Mononuclear cell (primary cell): Measurements from ENCODE around the gene THOC5. TPM values are rescaled to one million over a fixed set of nuclear protein-coding genes. Genes with fewer than 3 reads are reported as not detected.
"Not testable (repeated sequence)": the region's sequence is repeated elsewhere in the genome, so short reads cannot be mapped to it uniquely, and the experiment has no call there.

Experiments used
- H3K27me3 ChIP-seq: 2 replicates; pipeline ENCODE4 v1.6.0; 2011; ENCODE audit warnings: low read length, control low read depth; ENCODE audit not compliant: insufficient read depth
- H3K4me1 ChIP-seq: 2 replicates; pipeline ENCODE4 v1.5.1; 2011; ENCODE audit warnings: mild to moderate bottlenecking, low read length, control low read depth; ENCODE audit not compliant: insufficient read depth
- H3K4me3 ChIP-seq: 2 replicates; pipeline ENCODE4 v1.5.1; 2011; ENCODE audit warnings: mild to moderate bottlenecking, low read length, moderate library complexity
- H3K9me3 ChIP-seq: 2 replicates; pipeline ENCODE4 v1.5.1; 2011; ENCODE audit warnings: low read depth, mild to moderate bottlenecking, control low read depth, low read length
- total RNA-seq: library from RNA; depleted of rRNA; stranded (reverse); fragments of >200 nt; gene quantifications from one replicate; pipeline ENCODE4 v1.2.3, GENCODE V29; 2012

The THOC5 gene
- total RNA-seq, 1 donor = 27.9 TPM

DNA sequence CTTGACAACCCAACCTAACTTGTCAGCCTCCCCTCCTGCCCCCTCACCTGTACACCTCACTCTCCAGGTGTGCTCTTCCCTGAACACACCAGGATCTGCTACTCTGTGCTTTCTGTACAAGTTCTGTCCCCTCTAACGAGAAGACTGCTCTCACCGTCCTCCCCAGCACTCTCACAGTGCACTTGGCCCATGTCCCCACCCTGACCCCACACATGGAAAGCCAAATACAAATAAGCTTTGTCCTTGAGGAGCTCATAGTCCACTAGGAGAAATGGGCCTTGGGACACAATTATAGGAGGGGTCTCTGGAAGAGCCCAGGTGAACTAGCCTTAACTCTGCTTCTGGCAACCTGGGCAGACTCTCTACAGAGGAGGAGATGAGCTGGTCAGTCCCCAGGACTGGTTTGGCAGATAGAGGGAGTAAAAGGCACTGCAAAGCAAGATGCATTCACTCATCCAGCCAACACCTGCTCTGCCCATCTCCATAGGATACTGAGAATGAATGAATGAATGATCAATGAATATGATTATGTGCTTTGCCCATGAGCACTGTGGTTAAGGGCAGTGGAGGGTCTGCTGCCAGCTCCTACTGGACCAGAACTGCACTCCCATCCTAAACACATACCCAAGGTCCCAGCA, 17.5 kb upstream of the THOC5 start:
- H3K4me3 ChIP-seq = no peak overlapping the region
- H3K27me3 ChIP-seq = no peaks in the 10 kb centered on the region
- no peaks in the 10 kb centered on the region for H3K4me1 ChIP-seq
- H3K9me3 ChIP-seq = no peaks in the 10 kb centered on the region

GRCh38 chr22:29570456-29570855, 16.9 kb upstream of the THOC5 start:
- no peaks in the 10 kb centered on the region for H3K9me3 ChIP-seq
- H3K27me3 ChIP-seq = no peaks in the 10 kb centered on the region
- no peaks in the 10 kb centered on the region for H3K4me1 ChIP-seq
- no peak overlapping the region for H3K4me3 ChIP-seq

DNA sequence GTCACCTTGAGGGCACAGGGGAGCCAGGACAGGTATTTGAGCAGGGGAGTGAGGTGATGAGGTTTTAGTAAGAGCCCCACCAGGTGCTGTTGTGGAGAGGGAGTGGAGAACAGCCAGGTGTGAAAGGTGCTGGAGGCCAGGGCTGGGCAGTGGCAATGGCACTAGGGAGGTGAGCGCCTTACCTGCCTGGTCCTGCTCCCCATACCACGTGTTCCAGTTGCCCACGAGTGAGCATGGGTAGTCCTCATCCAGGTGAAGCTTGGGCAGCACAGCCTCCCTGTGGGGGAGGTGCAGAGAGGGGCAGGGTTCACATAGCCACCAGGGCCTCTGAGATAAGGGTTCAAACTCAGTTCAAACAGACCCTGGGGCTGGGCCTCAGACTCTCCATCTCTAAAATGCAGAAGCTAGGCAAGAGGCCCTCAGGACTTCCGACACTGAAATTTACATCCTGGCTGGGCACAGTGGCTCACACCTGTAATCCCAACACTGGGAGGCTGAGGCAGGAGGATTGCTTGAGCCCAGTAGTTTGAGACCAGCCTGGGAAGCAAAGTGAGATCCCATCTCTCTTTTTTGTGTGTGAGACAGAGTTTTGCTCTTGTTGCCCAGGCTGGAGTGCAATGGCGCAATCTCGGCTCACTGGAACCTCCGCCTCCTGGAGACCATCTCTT, 15.6 kb upstream of the THOC5 start:
- Histone ChIP-seq H3K9me3 (no peaks in the 10 kb centered on the region), H3K4me3 (no peak overlapping the region), H3K27me3 (no peaks in the 10 kb centered on the region), H3K4me1 (no peaks in the 10 kb centered on the region)

DNA sequence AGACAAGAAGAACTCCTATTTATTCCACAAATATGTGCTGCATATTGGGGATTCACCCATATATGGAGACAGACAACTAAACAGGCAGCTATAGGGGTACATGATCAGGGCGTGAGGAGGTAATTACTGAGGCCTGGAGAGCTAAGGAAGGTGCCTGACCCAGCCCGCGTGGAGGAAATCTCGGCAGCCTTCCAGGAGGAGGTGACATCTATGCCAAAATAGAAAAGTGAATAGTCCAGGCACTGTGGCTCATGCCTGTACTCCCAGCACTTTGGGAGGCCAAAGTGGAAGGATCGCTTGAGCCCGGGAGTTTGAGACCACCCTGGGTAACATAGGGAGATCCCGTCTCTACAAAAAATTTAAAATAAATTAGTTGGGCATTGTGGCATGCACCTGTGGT, 13.8 kb upstream of the THOC5 start:
- Histone ChIP-seq H3K27me3 (no peaks in the 10 kb centered on the region), H3K4me1 (no peaks in the 10 kb centered on the region), H3K4me3 (no peak overlapping the region), H3K9me3 (no peaks in the 10 kb centered on the region)

- H3K9me3 ChIP-seq, H3K4me1 ChIP-seq, H3K4me3 ChIP-seq, H3K27me3 ChIP-seq: not testable (repeated sequence)
Measured at GRCh38 chr22:29566513-29566912, 13.0 kb upstream of the THOC5 start.

GRCh38 chr22:29563652-29564460, 10.3 kb upstream of the THOC5 start:
- H3K9me3 ChIP-seq = no peaks in the 10 kb centered on the region

GRCh38 chr22:29559853-29560252, 6.3 kb upstream of the THOC5 start:
- Histone ChIP-seq H3K4me1 (no peaks in the 10 kb centered on the region), H3K27me3 (no peaks in the 10 kb centered on the region), H3K4me3 (no peak overlapping the region), H3K9me3 (no peaks in the 10 kb centered on the region)

More at GRCh38 chr22:29563652-29564460, 10.3 kb upstream of the THOC5 start:
- no peaks in the 10 kb centered on the region for H3K27me3 ChIP-seq
- H3K4me3 ChIP-seq = no peak overlapping the region
- no peaks in the 10 kb centered on the region for H3K4me1 ChIP-seq

DNA sequence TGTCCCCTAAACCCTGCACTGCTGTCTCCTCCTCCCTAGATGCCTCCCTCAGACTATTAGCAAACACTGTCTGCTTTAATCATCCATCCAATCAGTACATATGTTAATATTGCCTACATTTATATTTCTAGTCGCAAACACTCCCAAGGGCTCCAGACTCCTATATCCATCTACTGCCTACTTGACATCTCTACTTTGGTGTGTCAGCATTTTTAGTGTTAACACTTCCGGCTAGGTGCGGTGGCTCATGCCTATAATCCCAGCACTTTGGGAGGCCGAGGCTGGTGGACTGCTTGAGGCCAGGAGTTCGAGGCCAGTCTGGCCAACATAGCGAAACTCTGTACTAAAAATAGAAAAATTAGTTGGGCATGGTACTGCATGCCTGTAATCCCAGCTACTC, 5.5 kb upstream of the THOC5 start:
- Histone ChIP-seq H3K27me3 (no peaks in the 10 kb centered on the region), H3K9me3 (no peaks in the 10 kb centered on the region), H3K4me1 (peaks cover 6% of the 10 kb centered on the region), H3K4me3 (no peak overlapping the region)

DNA sequence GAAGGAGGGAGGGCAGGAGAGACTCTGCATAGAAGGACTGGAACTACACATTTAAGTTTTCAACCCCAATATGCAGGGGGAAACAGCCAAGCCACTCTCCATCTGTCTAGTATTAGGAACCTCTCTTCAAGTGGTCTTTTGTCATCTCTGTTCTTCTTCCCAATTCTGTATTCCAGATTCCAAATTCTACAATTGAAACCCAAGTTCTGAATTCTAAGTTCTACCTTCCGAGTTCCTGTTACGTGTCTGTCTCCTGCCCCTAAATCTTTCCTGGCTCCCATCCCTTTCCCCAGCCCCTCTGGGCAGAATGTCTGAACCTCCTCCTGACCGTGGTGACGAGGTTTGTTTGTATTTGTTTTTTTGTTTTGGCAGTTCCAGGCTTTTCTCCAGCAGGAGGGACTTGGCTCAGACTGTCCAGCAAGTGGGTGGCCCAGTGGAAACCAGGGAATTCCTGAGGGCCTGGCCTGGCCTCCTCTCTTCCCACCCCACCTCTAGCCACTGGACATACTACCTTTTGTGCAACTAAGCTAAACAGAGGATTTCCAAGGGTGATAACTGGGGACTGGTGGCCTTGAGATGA, 1.6 kb upstream of the THOC5 start:
- no peak overlapping the region for H3K4me3 ChIP-seq
- no peaks in the 10 kb centered on the region for H3K27me3 ChIP-seq
- peaks cover 9% of the 10 kb centered on the region for H3K4me1 ChIP-seq
- H3K9me3 ChIP-seq = no peaks in the 10 kb centered on the region

- not testable (repeated sequence) for H3K4me3 ChIP-seq, H3K27me3 ChIP-seq, H3K4me1 ChIP-seq, H3K9me3 ChIP-seq
Measured at GRCh38 chr22:29552357-29552756, 1.2 kb downstream of the THOC5 start.

DNA sequence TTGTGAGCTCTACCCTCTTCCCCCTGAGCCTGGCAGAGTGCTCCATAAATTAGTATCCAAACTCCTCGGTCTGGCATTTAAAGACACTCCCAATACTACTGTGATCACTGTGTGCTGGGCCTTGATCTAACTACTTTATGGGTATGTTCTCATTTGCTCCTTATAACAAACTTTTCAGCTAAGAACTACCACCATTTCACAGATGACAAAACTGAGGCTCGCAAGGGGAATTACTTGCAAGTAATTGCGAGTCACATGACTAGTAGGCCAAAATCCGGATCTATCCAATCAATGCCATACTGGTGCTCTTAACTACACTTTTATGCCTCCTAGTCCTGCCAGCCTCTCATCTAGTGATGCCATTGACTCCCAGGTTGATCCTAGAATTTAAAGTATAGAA, 3.6 kb downstream of the THOC5 start:
- H3K4me3 ChIP-seq = no peak overlapping the region
- H3K4me1 ChIP-seq = peaks cover 9% of the 10 kb centered on the region
- H3K27me3 ChIP-seq = no peaks in the 10 kb centered on the region
- no peaks in the 10 kb centered on the region for H3K9me3 ChIP-seq

- not testable (repeated sequence) for H3K4me1 ChIP-seq, H3K27me3 ChIP-seq, H3K4me3 ChIP-seq, H3K9me3 ChIP-seq
Measured at GRCh38 chr22:29545045-29545444, 8.5 kb downstream of the THOC5 start.

GRCh38 chr22:29541845-29542244, 11.7 kb downstream of the THOC5 start:
- Histone ChIP-seq H3K4me1 (peaks cover 5% of the 10 kb centered on the region), H3K27me3 (no peaks in the 10 kb centered on the region), H3K4me3 (no peak overlapping the region), H3K9me3 (no peaks in the 10 kb centered on the region)

- Histone ChIP-seq H3K4me1 (peaks cover 5% of the 10 kb centered on the region), H3K27me3 (no peaks in the 10 kb centered on the region), H3K4me3 (no peak overlapping the region), H3K9me3 (no peaks in the 10 kb centered on the region)
Measured at GRCh38 chr22:29539105-29539504, 14.5 kb downstream of the THOC5 start.

GRCh38 chr22:29536411-29536810, 17.1 kb downstream of the THOC5 start:
- H3K4me3 ChIP-seq = no peak overlapping the region
- no peaks in the 10 kb centered on the region for H3K9me3 ChIP-seq
- H3K4me1 ChIP-seq = no peaks in the 10 kb centered on the region
- H3K27me3 ChIP-seq = no peaks in the 10 kb centered on the region
